Measurements from ENCODE around the gene CC2D1A.

- TF ChIP-seq CTCF (IDR thresholded peaks at IDR 0.05; ENCODE audit: low read length), result 0 out of 2 replicates have a peak, but pooled peaks have one; percentile 5
- no peak for TF ChIP-seq EZH2 (optimal IDR thresholded peaks at IDR 0.05; ENCODE audit: low read depth, low read length)
- TF ChIP-seq EZH2phosphoT487 (IDR thresholded peaks at IDR 0.05; ENCODE audit: low read length), result no peak
Observed at GRCh38 chr19:13952931-13953531, 47.0 kb downstream of the CC2D1A start.

Measured in MM.1S (cell line).